Breast epithelium (tissue), 4 donors: ENCODE measurements around the gene PKMYT1. TPM values are rescaled to one million over a fixed set of nuclear protein-coding genes. Genes with fewer than 3 reads are reported as not detected.

ENCODE experiments used
- DNase-seq, 2 donors: peaks; one replicate each; pipeline ENCODE4 v3.0.0-alpha.2; 2019; ENCODE audit warnings: low spot score in 2 of 2
- H3K27ac ChIP-seq, 2 donors: fragments of 200-600 bp; sonication (generic) in 1 of 2; one replicate each; pipeline ENCODE4 v1.5.1; 2016 to 2019; ENCODE audit warnings: mild to moderate bottlenecking in 1 of 2
- H3K27me3 ChIP-seq, 2 donors: fragments of 200-600 bp; sonication (generic) in 1 of 2; one replicate each; pipeline versions ENCODE4 v1.5.1 to v1.6.0; 2017 to 2019; ENCODE audit warnings: control low read depth in 1 of 2, mild to moderate bottlenecking in 1 of 2
- H3K36me3 ChIP-seq: fragments of 200-600 bp; one replicate; pipeline ENCODE4 v1.5.1; 2019
- H3K4me1 ChIP-seq, 2 donors: fragments of 200-600 bp; sonication (generic); one replicate each; pipeline ENCODE4 v1.5.1; 2016 to 2019; ENCODE audit warnings: control low read depth in 1 of 2
- H3K4me3 ChIP-seq, 3 donors: fragments of 200-600 bp; sonication (generic); 1 replicate in 2 of 3; 2 replicates in 1 of 3; pipeline ENCODE4 v1.5.1; 2016 to 2019; ENCODE audit warnings: mild to moderate bottlenecking in 3 of 3, moderate library complexity in 2 of 3
- H3K9me3 ChIP-seq, 2 donors: fragments of 200-600 bp; sonication (generic) in 1 of 2; one replicate each; pipeline ENCODE4 v1.5.1; 2016 to 2019; ENCODE audit warnings: control low read depth in 1 of 2
- CTCF ChIP-seq, 3 donors: fragments of 450-650 bp; IDR thresholded peaks; one replicate each; pipeline ENCODE4 v1.5.1; 2016 to 2017; ENCODE audit warnings: antibody characterized with exemption in 3 of 3, mild to moderate bottlenecking in 3 of 3, moderate library complexity in 3 of 3
- POLR2A ChIP-seq: fragments of 450-650 bp; IDR thresholded peaks from one replicate; pipeline ENCODE4 v1.6.1; 2016; ENCODE audit warnings: antibody characterized with exemption, mild to moderate bottlenecking, moderate library complexity
- POLR2AphosphoS5 ChIP-seq, 3 donors: sonication (generic); formaldehyde crosslinking; IDR thresholded peaks; one replicate each; pipeline ENCODE4 v1.6.1; 2017; ENCODE audit warnings: antibody characterized with exemption in 3 of 3
- intact Hi-C: fragments of 100-400 bp; cut with DNase I; formaldehyde crosslinking; loops from one replicate; pipeline ENCODE4 v1.15.1; 2023; ENCODE audit warnings: low total_unique reads
- total RNA-seq, 3 donors: library from RNA; depleted of rRNA; stranded (reverse); fragments of >200 nt; gene quantifications; one replicate each; pipeline ENCODE4 v1.1.0, GENCODE V29; 2016

PKMYT1 gene
- total RNA-seq, 3 donors from 2014 or later, result 0.66 to 1.4 (median 0.73) TPM

DNA sequence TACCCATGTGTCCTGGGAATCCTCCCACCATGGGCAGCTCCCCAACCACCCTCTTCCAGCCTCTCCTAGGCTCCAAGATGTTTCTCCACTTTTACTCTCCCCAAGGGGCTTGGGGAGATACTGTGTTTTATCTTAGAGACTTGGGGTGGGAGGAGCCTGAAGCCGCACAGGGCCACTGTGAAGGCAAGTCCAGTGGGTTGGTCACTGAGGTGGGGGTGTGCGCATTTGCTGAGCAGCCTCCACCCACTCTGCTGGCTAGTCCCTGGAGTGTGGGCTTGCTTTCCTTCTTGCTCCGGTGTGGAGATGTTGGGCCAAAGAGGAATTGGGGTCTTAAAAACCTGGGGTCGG lies 28.4 kb upstream of the PKMYT1 start:
- Histone ChIP-seq H3K36me3 (no peaks in the 10 kb centered on the region), H3K4me3 (no peak overlapping the region)
- intact Hi-C loops, result no loop called here

DNA sequence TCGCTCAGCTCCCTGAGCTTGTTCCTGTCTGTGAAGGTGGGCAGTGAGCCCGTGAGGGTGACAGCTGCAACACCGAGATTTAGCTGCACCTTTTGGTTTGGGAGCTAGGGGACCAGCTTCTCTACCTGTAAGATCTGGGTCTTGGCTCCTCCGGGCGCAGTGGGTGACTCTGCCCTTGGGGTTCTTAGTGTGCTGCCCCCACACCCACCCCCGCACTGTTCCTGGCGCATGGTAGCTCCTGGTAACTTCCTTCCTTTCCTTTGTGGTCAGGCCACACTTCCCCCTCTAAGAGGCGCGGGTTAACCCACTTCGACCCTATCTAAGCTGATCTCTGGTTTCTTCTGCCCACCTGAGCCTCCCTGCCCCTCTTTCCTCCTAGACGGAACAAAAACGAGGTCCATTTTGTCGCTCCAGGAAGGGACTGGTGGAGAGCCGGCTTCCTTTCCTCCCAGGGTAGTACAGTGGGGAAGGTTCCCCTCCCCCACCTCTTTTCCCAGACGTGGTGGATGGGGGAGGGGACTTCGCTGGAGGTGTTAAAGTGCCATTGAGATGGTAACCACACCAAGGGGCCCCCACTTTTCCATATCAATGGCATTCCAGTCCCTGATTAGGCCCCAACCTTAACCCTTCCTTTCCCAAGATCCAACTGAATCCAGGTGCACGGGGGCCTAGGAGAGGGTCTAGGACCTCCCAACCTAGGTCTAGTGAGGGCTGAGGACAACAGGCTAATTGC lies 27.9 kb upstream of the PKMYT1 start:
- no peaks in the 10 kb centered on the region for H3K4me1 ChIP-seq
- no peak overlapping the region for H3K27ac ChIP-seq
- TF ChIP-seq POLR2AphosphoS5 (IDR thresholded peaks at IDR 0.05) (no peak), CTCF (IDR thresholded peaks at IDR 0.05) (no peak), POLR2A (no peak)
- peaks cover 0 to 21% of the 10 kb centered on the region in 2 donors for H3K27me3 ChIP-seq
- intact Hi-C loops, result no loop called here
- no peak overlapping the region for H3K4me3 ChIP-seq
- H3K9me3 ChIP-seq, result no peaks in the 10 kb centered on the region
- no peak for DNase-seq
- H3K36me3 ChIP-seq, result no peaks in the 10 kb centered on the region

More for the DNA sequence above, 28.4 kb upstream of the PKMYT1 start:
- H3K9me3 ChIP-seq, result no peaks in the 10 kb centered on the region
- no peaks in the 10 kb centered on the region for H3K4me1 ChIP-seq
- peaks cover 0 to 25% of the 10 kb centered on the region in 2 donors for H3K27me3 ChIP-seq
- no peak for DNase-seq
- no peak overlapping the region for H3K27ac ChIP-seq
- TF ChIP-seq POLR2A (no peak), CTCF (IDR thresholded peaks at IDR 0.05) (no peak), POLR2AphosphoS5 (IDR thresholded peaks at IDR 0.05) (no peak)

GRCh38 chr16:3007059-3007956 lies 27.1 kb upstream of the PKMYT1 start:
- Histone ChIP-seq H3K27me3 (peaks cover 0 to 16% of the 10 kb centered on the region in 2 donors), H3K36me3 (no peaks in the 10 kb centered on the region), H3K27ac (no peak overlapping the region), H3K9me3 (no peaks in the 10 kb centered on the region), H3K4me1 (no peaks in the 10 kb centered on the region), H3K4me3 (no peak overlapping the region)
- TF ChIP-seq POLR2AphosphoS5 (IDR thresholded peaks at IDR 0.05) (no peak), CTCF (IDR thresholded peaks at IDR 0.05) (no peak), POLR2A (no peak)
- intact Hi-C loops, result no loop called here
- no peak for DNase-seq

- intact Hi-C loops, result no loop called here
- H3K4me1 ChIP-seq, result no peaks in the 10 kb centered on the region
- DNase-seq, result no peak
- peaks cover 0 to 2% of the 10 kb centered on the region in 2 donors for H3K27me3 ChIP-seq
- H3K9me3 ChIP-seq, result no peaks in the 10 kb centered on the region
- no peak overlapping the region for H3K27ac ChIP-seq
- TF ChIP-seq POLR2AphosphoS5 (IDR thresholded peaks at IDR 0.05) (no peak), POLR2A (no peak), CTCF (IDR thresholded peaks at IDR 0.05) (no peak)
- peak overlapping the region; percentile 17 to 63 (median 43) for H3K4me3 ChIP-seq
- H3K36me3 ChIP-seq, result no peaks in the 10 kb centered on the region
Observed at GRCh38 chr16:3004781-3005284, 24.6 kb upstream of the PKMYT1 start.

DNA sequence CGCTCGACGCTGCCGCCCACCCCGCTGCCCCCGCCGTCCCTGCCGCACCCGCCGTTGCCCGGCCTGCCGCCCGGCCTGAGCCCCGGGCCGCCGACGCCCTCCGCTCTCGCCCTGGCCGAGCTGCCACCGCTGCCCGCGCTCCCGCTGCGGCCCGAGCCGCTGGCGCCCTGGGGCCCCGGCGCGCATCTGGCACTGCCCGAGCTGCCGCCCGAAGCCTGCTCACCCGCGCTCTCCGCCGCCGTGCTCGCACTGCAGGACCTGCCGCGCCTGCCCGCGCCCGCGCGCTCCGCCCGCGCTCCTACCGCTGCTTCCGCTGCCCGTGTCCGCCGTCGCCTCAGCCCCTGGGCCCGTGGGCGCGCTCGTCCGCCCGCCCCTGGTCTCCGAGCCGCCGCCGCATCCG lies 24.1 kb upstream of the PKMYT1 start:
- H3K4me1 ChIP-seq, result no peaks in the 10 kb centered on the region
- H3K9me3 ChIP-seq, result no peaks in the 10 kb centered on the region
- DNase-seq, result no peak
- peak overlapping the region in 1 of 2 donors; percentile 48 for H3K27ac ChIP-seq
- H3K36me3 ChIP-seq, result no peaks in the 10 kb centered on the region
- peak overlapping the region in 2 of 3 donors; percentile 43 to 63 for H3K4me3 ChIP-seq
- intact Hi-C loops, result no loop called here
- TF ChIP-seq POLR2AphosphoS5 (IDR thresholded peaks at IDR 0.05) (no peak), POLR2A (no peak), CTCF (IDR thresholded peaks at IDR 0.05) (no peak)
- H3K27me3 ChIP-seq, result peaks cover 0 to 2% of the 10 kb centered on the region in 2 donors
